PFSK-1 (cell line): ENCODE data around the gene TMEM59.

Experiments
- FOXP2 ChIP-seq: optimal IDR thresholded peaks from 2 replicates; pipeline ENCODE3; 2011; ENCODE audit warnings: borderline replicate concordance, control low read depth, inconsistent platforms; ENCODE audit not compliant: insufficient read depth; ENCODE audit errors: extremely low read length, extremely low read depth
- POLR2AphosphoS5 ChIP-seq: IDR thresholded peaks from 2 replicates; pipeline ENCODE4 v1.6.1; 2012; ENCODE audit warnings: low read depth, mild to moderate bottlenecking, control low read depth, low read length, moderate library complexity
- SIN3A ChIP-seq: IDR thresholded peaks from 2 replicates; pipeline ENCODE4 v1.6.1; 2012; ENCODE audit warnings: mild to moderate bottlenecking, low read length, moderate library complexity, borderline replicate concordance; ENCODE audit not compliant: insufficient read depth
- TAF1 ChIP-seq: IDR thresholded peaks from 2 replicates; pipeline ENCODE4 v1.6.1; 2012; ENCODE audit warnings: low read length, control low read depth, borderline replicate concordance; ENCODE audit not compliant: insufficient read depth
- TF ChIP-seq, protein P1 (sequence below), 2 experiments: IDR thresholded peaks; 2 replicates each; pipeline versions ENCODE4 v1.6.1 to v1.8.0; 2011 to 2012; ENCODE audit warnings: low read depth in 2 of 2, low read length in 2 of 2, control low read depth in 1 of 2, inconsistent platforms in 1 of 2, mild to moderate bottlenecking in 1 of 2, moderate library complexity in 1 of 2; ENCODE audit not compliant: insufficient read depth in 1 of 2

Gene TMEM59

DNA sequence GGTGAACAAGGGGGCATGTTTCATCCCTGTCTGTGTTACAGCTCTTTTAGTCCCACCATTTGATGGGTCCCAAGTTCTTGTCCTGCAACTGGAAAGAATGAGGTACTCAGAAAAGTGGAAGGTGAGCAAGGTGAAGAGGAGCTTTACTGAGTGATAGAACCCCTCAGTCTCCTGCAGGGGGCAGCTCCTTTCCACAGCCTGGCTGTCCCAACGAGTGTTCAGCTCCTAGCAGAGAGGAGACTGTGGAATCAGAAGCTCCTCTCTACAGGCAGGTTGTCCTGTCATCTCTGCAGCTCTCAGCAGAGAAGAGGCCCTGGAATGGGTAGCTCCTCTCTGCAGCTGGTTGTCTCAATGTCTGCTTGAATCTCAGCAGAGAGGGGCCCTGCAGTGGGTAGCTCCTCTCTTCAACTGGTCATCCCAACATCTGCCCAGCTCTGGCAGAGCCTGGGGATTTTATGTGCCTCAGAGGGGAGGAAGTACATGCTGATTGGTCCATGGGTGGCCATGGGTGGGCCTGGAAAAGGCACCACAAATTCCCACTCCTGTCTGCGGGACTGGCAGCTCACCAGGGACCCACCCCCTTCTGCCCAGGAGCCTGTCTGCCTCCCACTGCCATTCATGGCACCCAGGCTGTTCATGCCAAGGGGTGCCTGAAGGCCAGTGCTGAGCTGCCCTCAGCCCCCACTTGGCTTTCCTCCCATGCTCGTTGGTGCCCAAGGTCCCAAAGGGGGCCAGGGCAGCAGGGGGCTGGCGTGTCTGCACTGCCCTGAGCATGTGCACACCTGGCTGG, 60.7 kb downstream of the TMEM59 start:
- TF ChIP-seq POLR2AphosphoS5 (no peak), FOXP2 (no peak), TAF1 (no peak), SIN3A (no peak)
- TF ChIP-seq, protein P1, sequence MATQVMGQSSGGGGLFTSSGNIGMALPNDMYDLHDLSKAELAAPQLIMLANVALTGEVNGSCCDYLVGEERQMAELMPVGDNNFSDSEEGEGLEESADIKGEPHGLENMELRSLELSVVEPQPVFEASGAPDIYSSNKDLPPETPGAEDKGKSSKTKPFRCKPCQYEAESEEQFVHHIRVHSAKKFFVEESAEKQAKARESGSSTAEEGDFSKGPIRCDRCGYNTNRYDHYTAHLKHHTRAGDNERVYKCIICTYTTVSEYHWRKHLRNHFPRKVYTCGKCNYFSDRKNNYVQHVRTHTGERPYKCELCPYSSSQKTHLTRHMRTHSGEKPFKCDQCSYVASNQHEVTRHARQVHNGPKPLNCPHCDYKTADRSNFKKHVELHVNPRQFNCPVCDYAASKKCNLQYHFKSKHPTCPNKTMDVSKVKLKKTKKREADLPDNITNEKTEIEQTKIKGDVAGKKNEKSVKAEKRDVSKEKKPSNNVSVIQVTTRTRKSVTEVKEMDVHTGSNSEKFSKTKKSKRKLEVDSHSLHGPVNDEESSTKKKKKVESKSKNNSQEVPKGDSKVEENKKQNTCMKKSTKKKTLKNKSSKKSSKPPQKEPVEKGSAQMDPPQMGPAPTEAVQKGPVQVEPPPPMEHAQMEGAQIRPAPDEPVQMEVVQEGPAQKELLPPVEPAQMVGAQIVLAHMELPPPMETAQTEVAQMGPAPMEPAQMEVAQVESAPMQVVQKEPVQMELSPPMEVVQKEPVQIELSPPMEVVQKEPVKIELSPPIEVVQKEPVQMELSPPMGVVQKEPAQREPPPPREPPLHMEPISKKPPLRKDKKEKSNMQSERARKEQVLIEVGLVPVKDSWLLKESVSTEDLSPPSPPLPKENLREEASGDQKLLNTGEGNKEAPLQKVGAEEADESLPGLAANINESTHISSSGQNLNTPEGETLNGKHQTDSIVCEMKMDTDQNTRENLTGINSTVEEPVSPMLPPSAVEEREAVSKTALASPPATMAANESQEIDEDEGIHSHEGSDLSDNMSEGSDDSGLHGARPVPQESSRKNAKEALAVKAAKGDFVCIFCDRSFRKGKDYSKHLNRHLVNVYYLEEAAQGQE (IDR thresholded peaks at IDR 0.05; ENCODE audit: insufficient read depth in 1 of 2, low read depth in 2 of 2, low read length in 2 of 2), result no peak

DNA sequence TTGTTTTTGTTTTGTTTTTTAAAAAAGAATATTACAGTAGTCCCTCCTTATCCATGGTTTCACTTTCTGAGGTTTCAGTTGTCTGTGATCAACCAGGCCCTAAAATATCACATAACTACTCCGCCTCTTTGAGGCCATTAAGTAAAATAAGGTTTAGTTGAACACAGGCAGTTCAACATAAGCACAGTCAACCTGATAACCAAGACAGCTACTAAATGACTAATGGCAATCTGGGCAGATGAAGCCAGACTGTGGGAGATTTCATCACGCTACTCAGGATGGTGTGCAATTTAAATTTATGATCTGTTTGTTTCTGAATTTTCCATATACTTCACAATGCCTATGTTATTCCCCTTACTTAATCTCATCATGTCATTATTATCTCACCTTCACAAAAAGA, 65.1 kb downstream of the TMEM59 start:
- no peak for TF ChIP-seq TAF1
- TF ChIP-seq, protein P1 (IDR thresholded peaks at IDR 0.05; ENCODE audit: insufficient read depth in 1 of 2, low read depth in 2 of 2, low read length in 2 of 2), result no peak
- TF ChIP-seq SIN3A, result no peak
- TF ChIP-seq FOXP2, result no peak
- TF ChIP-seq POLR2AphosphoS5, result no peak

DNA sequence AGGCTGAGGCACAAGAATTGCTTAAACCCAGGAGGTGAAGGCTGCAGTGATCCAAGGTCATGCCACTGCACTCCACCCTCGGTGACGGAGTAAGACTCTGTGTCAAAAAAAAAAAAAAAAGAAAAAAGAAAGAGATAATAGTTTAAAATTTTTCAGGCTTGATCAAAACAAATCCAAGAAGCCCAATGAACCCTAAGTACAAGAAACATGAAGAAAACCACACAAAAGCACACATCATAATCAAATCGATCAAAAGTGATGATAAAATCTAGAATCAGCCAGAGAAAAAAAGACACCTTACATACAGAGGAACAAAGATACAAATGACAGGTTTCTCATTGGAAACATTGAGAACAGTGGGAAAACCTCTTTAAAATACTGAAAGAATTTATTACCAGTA, 66.5 kb downstream of the TMEM59 start:
- TF ChIP-seq POLR2AphosphoS5, result no peak
- TF ChIP-seq SIN3A, result no peak
- TF ChIP-seq, protein P1 (IDR thresholded peaks at IDR 0.05; ENCODE audit: insufficient read depth in 1 of 2, low read depth in 2 of 2, low read length in 2 of 2), result no peak
- no peak for TF ChIP-seq TAF1
- no peak for TF ChIP-seq FOXP2

GRCh38 chr1:53984726-53985125, 68.3 kb downstream of the TMEM59 start:
- TF ChIP-seq FOXP2 (no peak), TAF1 (no peak), SIN3A (no peak), POLR2AphosphoS5 (no peak)
- TF ChIP-seq, protein P1 (IDR thresholded peaks at IDR 0.05; ENCODE audit: insufficient read depth in 1 of 2, low read depth in 2 of 2, low read length in 2 of 2), result no peak

- TF ChIP-seq, protein P1 (IDR thresholded peaks at IDR 0.05; ENCODE audit: insufficient read depth in 1 of 2, low read depth in 2 of 2, low read length in 2 of 2), result no peak
- TF ChIP-seq POLR2AphosphoS5 (no peak), SIN3A (no peak), FOXP2 (no peak), TAF1 (no peak)
Observed at GRCh38 chr1:53982763-53983104, 70.3 kb downstream of the TMEM59 start.
